ENCODE results near the gene DCTN3.
A peak's percentile ranks its signal among the peaks of the same experiment; 100 is the strongest.

- TF ChIP-seq CTCF (IDR thresholded peaks at IDR 0.05) (peak in 1 of 7 experiments; percentile 50), POLR2A (IDR thresholded peaks at IDR 0.05) (no peak), POLR2AphosphoS5 (IDR thresholded peaks at IDR 0.05) (no peak)
These were observed 28.1 kb downstream of the DCTN3 start for GRCh38 chr9:34591917-34592866.
